ENCODE measurements around the gene AMBRA1.

Gene AMBRA1

DNA sequence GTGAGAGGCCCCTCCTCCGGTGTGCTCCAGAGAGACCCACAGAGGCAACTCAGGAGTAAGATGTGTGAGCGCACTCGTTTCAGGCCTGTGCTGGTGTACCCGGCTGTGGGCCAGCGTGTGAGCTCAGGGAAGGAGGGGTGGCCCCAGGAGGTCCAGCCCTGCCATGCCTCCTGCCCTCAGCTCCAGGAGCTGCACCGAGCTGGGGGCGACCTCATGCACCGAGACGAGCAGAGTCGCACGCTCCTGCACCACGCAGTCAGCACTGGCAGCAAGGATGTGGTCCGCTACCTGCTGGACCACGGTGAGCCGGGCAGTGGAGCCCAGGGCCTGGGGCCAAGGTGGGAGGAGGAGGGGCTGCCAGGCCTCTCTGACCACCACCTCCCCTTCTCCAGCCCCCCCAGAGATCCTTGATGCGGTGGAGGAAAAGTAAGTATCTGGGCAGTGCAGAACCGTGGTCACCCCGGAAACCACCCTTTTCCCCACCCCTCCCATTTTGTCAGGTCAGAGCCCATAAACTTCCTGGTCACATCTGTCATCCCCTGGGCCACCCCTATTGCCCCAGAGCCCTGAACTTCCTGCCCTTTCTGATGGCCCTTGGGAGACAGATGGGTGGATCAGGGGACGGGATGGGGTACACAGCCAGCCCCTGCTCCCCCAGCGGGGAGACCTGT lies 214.9 kb downstream of the AMBRA1 start:
- TF ChIP-seq CTCF (IDR thresholded peaks at IDR 0.05; ENCODE audit: low read depth, low read length): no peak
- DNase-seq (ENCODE audit: low read depth in 2 of 2): no peak
- no peak overlapping the region for H3K4me3 ChIP-seq (replicated peaks in 1 of 2; ENCODE audit: low read depth in 2 of 2, low read length in 2 of 2)

DNA sequence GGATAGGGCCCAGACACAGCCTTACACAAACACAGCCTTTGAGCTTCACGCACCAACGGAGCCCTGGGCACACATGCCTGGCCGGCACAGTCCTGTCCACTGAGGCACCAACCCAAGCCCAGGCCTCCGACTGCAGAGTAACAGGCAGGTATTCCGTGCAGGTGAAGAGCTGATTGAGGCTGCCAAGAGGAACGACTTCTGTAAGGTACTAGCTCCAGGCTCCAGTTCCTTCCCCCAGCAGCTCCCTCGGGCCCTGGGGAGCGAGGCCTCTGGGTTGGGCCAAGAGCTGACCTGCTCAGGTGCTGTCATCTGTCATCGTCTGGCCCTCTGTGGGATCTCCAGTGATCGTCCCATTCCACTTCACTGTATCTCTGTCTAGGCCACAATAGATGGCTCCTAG lies 215.5 kb downstream of the AMBRA1 start:
- TF ChIP-seq CTCF (IDR thresholded peaks at IDR 0.05; ENCODE audit: low read depth, low read length): no peak
- no peak for DNase-seq (ENCODE audit: low read depth in 2 of 2)

DNA sequence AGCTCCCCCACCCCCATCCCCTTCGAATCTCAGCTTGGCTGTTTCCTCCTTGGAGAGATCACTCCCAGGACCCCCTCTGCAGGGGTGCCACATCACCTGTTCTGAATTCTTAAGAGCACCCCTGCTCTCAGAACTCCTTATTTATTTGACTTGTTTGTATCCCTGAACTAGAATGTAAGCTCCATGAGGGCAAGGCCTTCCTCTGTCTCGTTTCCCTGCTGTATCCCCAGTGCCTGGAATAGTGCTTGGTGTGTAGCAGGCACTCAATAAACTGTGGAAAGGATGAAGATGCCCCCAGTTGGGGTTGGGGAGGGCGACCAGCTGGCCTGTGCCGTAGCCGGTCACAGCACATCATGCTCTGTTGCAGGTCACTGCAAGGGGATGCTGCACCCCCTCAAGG lies 216.0 kb downstream of the AMBRA1 start:
- DNase-seq (ENCODE audit: low read depth in 2 of 2): no peak
- TF ChIP-seq CTCF (IDR thresholded peaks at IDR 0.05; ENCODE audit: low read depth, low read length): no peak
- H3K4me3 ChIP-seq (replicated peaks in 1 of 2; ENCODE audit: low read depth in 2 of 2, low read length in 2 of 2): no peak overlapping the region

More for the DNA sequence above, 215.5 kb downstream of the AMBRA1 start:
- H3K4me3 ChIP-seq (replicated peaks in 1 of 2; ENCODE audit: low read depth in 2 of 2, low read length in 2 of 2): no peak overlapping the region

DNA sequence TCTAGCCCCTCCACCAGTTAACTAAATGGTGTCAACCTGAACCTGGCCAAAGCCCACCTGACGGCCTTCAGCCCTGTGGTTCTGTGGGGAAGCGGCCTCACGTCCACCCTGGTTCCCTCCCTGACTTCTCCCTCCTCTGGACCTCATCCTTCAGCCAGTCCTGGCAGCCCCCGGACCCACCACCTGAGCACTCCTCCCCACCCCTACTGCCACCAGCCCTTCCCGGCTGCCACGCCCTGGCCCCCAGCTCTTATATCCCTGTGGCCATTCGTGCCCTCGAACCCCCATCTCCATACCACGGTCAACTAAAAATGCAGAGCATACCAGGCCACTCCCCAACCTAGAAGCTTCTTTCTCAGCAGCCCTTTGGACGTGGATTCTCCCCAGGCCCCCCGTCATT lies 216.5 kb downstream of the AMBRA1 start:
- no peak for DNase-seq (ENCODE audit: low read depth in 2 of 2)
- no peak for TF ChIP-seq CTCF (IDR thresholded peaks at IDR 0.05; ENCODE audit: low read depth, low read length)
- no peak overlapping the region for H3K4me3 ChIP-seq (replicated peaks in 1 of 2; ENCODE audit: low read depth in 2 of 2, low read length in 2 of 2)

- H3K4me3 ChIP-seq (replicated peaks in 1 of 2; ENCODE audit: low read depth in 2 of 2, low read length in 2 of 2): no peak overlapping the region
- TF ChIP-seq CTCF (IDR thresholded peaks at IDR 0.05; ENCODE audit: low read depth, low read length): no peak
- DNase-seq (ENCODE audit: low read depth in 2 of 2): no peak
Measured at GRCh38 chr11:46376258-46377050, 217.4 kb downstream of the AMBRA1 start.

- DNase-seq (ENCODE audit: low read depth in 2 of 2): no peak
- no peak for TF ChIP-seq CTCF (IDR thresholded peaks at IDR 0.05; ENCODE audit: low read depth, low read length)
- no peak overlapping the region for H3K4me3 ChIP-seq (replicated peaks in 1 of 2; ENCODE audit: low read depth in 2 of 2, low read length in 2 of 2)
Measured at GRCh38 chr11:46375392-46376101, 218.3 kb downstream of the AMBRA1 start.
